Uterine smooth muscle cell (primary cell): ENCODE data around the gene VPS37C. TPM values are rescaled to one million over a fixed set of nuclear protein-coding genes. Genes with fewer than 3 reads are reported as not detected.

Experiments used
- total RNA-seq: library from RNA; depleted of rRNA; stranded (reverse); fragments of >200 nt; gene quantifications from 2 replicates; pipeline ENCODE4 v1.2.3, GENCODE V29; 2014

VPS37C gene
- total RNA-seq = 9.6 and 11.5 TPM in 2 replicates

GRCh38 chr11:61161190-61162091 is at the start of gene VPS37C:
Gene VPS37C (minus strand): TSS chr11:61161426. CDS start chr11:61138829, 22,597 bp downstream.

GRCh38 chr11:61202950-61203746 is 41.9 kb upstream of the VPS37C start, which contains the start of gene PGA3:
Gene PGA3 (plus strand): TSS chr11:61203515. CDS start chr11:61203565, 50 bp downstream.

Other genes with a start within 250 kb of the VPS37C start
- 14.9 and 19.7 TPM in 2 replicates for gene TMEM109, start 247.3 kb downstream of the VPS37C start, total RNA-seq
- 33.4 and 48.5 TPM in 2 replicates for gene TMEM132A, start 237.0 kb downstream of the VPS37C start, total RNA-seq
- gene SLC15A3, start 209.2 kb downstream of the VPS37C start, total RNA-seq = 7.5 and 10.6 TPM in 2 replicates
- gene CD6, start 189.7 kb downstream of the VPS37C start, total RNA-seq = not detected in 2 replicates
- gene CD5, start 58.9 kb downstream of the VPS37C start, total RNA-seq = not detected in 2 replicates
- gene PGA3, start 42.1 kb upstream of the VPS37C start, total RNA-seq = not detected in 2 replicates
- not detected in 2 replicates for gene PGA4, start 60.9 kb upstream of the VPS37C start, total RNA-seq
- not detected in 2 replicates for gene PGA5, start 79.7 kb upstream of the VPS37C start, total RNA-seq
- gene VWCE, start 133.9 kb upstream of the VPS37C start, total RNA-seq = 0.11 and 0.62 TPM in 2 replicates
- 353 and 373 TPM in 2 replicates for gene DDB1, start 171.7 kb upstream of the VPS37C start, total RNA-seq
- gene TKFC, start 171.8 kb upstream of the VPS37C start, total RNA-seq = 18.8 and 26.5 TPM in 2 replicates
- gene CYB561A3, start 200.5 kb upstream of the VPS37C start, total RNA-seq = 33.6 and 43.5 TPM in 2 replicates
- gene TMEM138, start 200.9 kb upstream of the VPS37C start, total RNA-seq = 15.4 and 19.0 TPM in 2 replicates
- gene TMEM216, start 231.2 kb upstream of the VPS37C start, total RNA-seq = 8.3 and 8.5 TPM in 2 replicates